Measurements from ENCODE around the gene PDZD7.

Gene PDZD7

GRCh38 chr10:101018600-101019439 lies 12.1 kb downstream of the PDZD7 start (continued):
- TF ChIP-seq ZNF777 (tag by site-specific recombination; IDR thresholded peaks at IDR 0.05; ENCODE audit: borderline replicate concordance) (peak; percentile 86), ZBTB26 (tag by site-specific recombination; optimal IDR thresholded peaks at IDR 0.05) (peak; percentile 28), WT1 (tag by site-specific recombination; IDR thresholded peaks at IDR 0.05) (no peak), ZNF670 (tag by site-specific recombination; IDR thresholded peaks at IDR 0.05; ENCODE audit: low read depth) (no peak), ZNF132 (tag by site-specific recombination; IDR thresholded peaks at IDR 0.05; ENCODE audit: borderline replicate concordance) (no peak), IKZF3 (tag by site-specific recombination; IDR thresholded peaks at IDR 0.05) (peak; percentile 32; the same call in 1 of the 2 replicates), CTCF (tag by site-specific recombination; IDR thresholded peaks at IDR 0.05) (peak; percentile 95), ZNF169 (tag by site-specific recombination; IDR thresholded peaks at IDR 0.05) (no peak), ZNF175 (tag by site-specific recombination; IDR thresholded peaks at IDR 0.05) (no peak), GFI1B (tag by site-specific recombination; IDR thresholded peaks at IDR 0.05) (no peak), ZNF416 (tag by site-specific recombination; IDR thresholded peaks at IDR 0.05) (no peak), ZNF433 (tag by site-specific recombination; IDR thresholded peaks at IDR 0.05; ENCODE audit: low read depth) (no peak), FEZF1 (tag by site-specific recombination; IDR thresholded peaks at IDR 0.05) (no peak), ZNF341 (tag by site-specific recombination; IDR thresholded peaks at IDR 0.05; ENCODE audit: low read depth) (peak; percentile 53), ZNF24 (tag by site-specific recombination; IDR thresholded peaks at IDR 0.05) (peak; percentile 51; the same call in 1 of the 2 replicates), ZNF350 (tag by site-specific recombination; IDR thresholded peaks at IDR 0.05) (no peak), ZNF830 (tag by site-specific recombination; IDR thresholded peaks at IDR 0.05; ENCODE audit: low read depth) (no peak), ZNF621 (tag by site-specific recombination; IDR thresholded peaks at IDR 0.05) (no peak), ZBTB10 (tag by site-specific recombination; IDR thresholded peaks at IDR 0.05) (peak; percentile 42; the same call in 1 of the 2 replicates), SP2 (tag by site-specific recombination; IDR thresholded peaks at IDR 0.05) (no peak), ZNF138 (tag by site-specific recombination; IDR thresholded peaks at IDR 0.05; ENCODE audit: borderline replicate concordance) (no peak), ZNF843 (tag by site-specific recombination; IDR thresholded peaks at IDR 0.05) (peak; percentile 38; the same call in 1 of the 2 replicates), SP3 (tag by site-specific recombination; IDR thresholded peaks at IDR 0.05) (peak; percentile 33; the same call in 1 of the 2 replicates), ZNF148 (tag by site-specific recombination; IDR thresholded peaks at IDR 0.05; ENCODE audit: borderline replicate concordance) (no peak), ZNF660 (tag by site-specific recombination; IDR thresholded peaks at IDR 0.05) (peak; percentile 65), ZNF239 (tag by site-specific recombination; IDR thresholded peaks at IDR 0.05) (no peak), ZNF449 (tag by site-specific recombination; IDR thresholded peaks at IDR 0.05) (no peak), BCL11B (tag by site-specific recombination; IDR thresholded peaks at IDR 0.05; ENCODE audit: low read depth) (0 out of 2 replicates have a peak, but pooled peaks have one; percentile 45), ZNF121 (tag by site-specific recombination; IDR thresholded peaks at IDR 0.05) (0 out of 2 replicates have a peak, but pooled peaks have one; percentile 10), ZNF510 (tag by site-specific recombination; IDR thresholded peaks at IDR 0.05; ENCODE audit: insufficient replicate concordance) (no peak), SP7 (tag by site-specific recombination; IDR thresholded peaks at IDR 0.05) (peak; percentile 63)
